ENCODE data around the gene RPS3. TPM values are rescaled to one million over a fixed set of nuclear protein-coding genes. Genes with fewer than 3 reads are reported as not detected.

Gene RPS3
- total and polyA plus RNA-seq, 2 of the 13 experiments (the other 11 are each of a cell fraction or from before 2014, with no cell fraction given) = 2,143 to 3,616 TPM

DNA sequence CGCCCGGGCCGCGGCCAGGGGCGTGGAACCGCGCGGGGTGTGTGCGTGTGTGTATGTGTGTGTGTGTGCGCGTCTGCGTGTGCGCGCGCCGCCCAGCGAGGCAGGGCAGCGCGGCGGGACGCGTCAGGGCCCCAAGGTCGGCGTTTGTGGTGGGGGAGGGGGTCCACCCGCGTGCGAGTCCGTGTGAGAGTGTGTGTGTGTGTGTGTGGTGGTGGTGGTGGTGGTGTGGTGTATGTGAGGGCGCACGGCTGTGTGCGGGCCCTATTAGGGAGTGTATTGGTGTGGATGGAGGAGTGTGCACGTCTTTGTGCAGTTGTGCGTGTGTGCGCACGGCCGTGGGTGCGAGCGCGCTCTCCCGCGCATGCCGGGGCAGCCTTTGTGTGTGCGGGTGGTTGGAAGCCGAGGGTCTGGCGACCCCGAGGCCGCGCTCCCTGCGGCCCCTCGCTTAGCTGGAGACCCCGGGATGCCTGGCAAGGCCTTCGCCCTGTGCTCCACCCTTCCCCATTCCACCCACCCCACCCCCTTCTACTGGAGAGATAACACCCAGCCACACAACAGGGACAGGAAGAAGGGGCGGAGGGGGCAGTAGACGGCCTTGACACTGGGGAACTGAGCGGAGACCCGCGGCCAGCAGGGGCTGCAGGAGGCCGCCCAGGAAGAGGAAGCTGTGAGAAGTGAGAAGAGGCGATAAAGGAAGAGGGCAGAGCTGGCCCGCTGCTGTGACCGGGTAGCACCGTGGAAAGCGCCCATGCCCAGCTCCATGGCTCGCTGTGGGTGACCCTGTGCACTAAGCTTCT is 47.3 kb upstream of the RPS3 start (continued):
- no peak for TF ChIP-seq PAX8 (CRISPR knock-in tag; IDR thresholded peaks at IDR 0.05; ENCODE audit: borderline replicate concordance)
- TF ChIP-seq ZNF510 (CRISPR knock-in tag; IDR thresholded peaks at IDR 0.05; ENCODE audit: low read depth) = 0 out of 2 replicates have a peak, but pooled peaks have one; percentile 35
- TF ChIP-seq, protein P1, sequence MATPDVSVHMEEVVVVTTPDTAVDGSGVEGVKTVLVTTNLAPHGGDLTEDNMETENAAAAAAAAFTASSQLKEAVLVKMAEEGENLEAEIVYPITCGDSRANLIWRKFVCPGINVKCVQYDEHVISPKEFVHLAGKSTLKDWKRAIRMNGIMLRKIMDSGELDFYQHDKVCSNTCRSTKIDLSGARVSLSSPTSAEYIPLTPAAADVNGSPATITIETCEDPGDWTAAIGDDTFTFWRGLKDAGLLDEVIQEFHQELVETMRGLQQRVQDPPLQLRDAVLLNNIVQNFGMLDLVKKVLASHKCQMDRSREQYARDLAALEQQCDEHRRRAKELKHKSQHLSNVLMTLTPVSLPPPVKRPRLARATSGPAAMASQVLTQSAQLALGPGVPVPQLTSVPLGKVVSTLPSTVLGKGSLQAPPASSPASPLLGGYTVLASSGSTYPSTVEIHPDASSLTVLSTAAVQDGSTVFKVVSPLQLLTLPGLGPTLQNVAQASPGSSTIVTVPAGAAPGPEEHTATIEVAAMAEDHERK (CRISPR knock-in tag; IDR thresholded peaks at IDR 0.05; ENCODE audit: low read depth) = no peak
- peak; percentile 94 for TF ChIP-seq ZNF136 (CRISPR knock-in tag; IDR thresholded peaks at IDR 0.05; ENCODE audit: low read depth)
- TF ChIP-seq ZNF354B (CRISPR knock-in tag; IDR thresholded peaks at IDR 0.05) = no peak
- TF ChIP-seq ZNF879 (CRISPR knock-in tag; IDR thresholded peaks at IDR 0.05) = no peak
- TF ChIP-seq RBM22 (optimal IDR thresholded peaks at IDR 0.05; ENCODE audit: low read length) = no peak
- TF ChIP-seq TEAD2 (CRISPR knock-in tag; IDR thresholded peaks at IDR 0.05) = 0 out of 2 replicates have a peak, but pooled peaks have one; percentile 29
- TF ChIP-seq MAF1 (CRISPR knock-in tag; IDR thresholded peaks at IDR 0.05; ENCODE audit: borderline replicate concordance) = 0 out of 2 replicates have a peak, but pooled peaks have one; percentile 50
- TF ChIP-seq RXRB (CRISPR knock-in tag; IDR thresholded peaks at IDR 0.05; ENCODE audit: borderline replicate concordance) = peak; percentile 88
- no peak for TF ChIP-seq NFE2 (CRISPR knock-in tag; IDR thresholded peaks at IDR 0.05)
- TF ChIP-seq, protein P2, sequence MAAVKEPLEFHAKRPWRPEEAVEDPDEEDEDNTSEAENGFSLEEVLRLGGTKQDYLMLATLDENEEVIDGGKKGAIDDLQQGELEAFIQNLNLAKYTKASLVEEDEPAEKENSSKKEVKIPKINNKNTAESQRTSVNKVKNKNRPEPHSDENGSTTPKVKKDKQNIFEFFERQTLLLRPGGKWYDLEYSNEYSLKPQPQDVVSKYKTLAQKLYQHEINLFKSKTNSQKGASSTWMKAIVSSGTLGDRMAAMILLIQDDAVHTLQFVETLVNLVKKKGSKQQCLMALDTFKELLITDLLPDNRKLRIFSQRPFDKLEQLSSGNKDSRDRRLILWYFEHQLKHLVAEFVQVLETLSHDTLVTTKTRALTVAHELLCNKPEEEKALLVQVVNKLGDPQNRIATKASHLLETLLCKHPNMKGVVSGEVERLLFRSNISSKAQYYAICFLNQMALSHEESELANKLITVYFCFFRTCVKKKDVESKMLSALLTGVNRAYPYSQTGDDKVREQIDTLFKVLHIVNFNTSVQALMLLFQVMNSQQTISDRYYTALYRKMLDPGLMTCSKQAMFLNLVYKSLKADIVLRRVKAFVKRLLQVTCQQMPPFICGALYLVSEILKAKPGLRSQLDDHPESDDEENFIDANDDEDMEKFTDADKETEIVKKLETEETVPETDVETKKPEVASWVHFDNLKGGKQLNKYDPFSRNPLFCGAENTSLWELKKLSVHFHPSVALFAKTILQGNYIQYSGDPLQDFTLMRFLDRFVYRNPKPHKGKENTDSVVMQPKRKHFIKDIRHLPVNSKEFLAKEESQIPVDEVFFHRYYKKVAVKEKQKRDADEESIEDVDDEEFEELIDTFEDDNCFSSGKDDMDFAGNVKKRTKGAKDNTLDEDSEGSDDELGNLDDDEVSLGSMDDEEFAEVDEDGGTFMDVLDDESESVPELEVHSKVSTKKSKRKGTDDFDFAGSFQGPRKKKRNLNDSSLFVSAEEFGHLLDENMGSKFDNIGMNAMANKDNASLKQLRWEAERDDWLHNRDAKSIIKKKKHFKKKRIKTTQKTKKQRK (IDR thresholded peaks at IDR 0.05; ENCODE audit: low read length) = no peak
- TF ChIP-seq, protein P3, sequence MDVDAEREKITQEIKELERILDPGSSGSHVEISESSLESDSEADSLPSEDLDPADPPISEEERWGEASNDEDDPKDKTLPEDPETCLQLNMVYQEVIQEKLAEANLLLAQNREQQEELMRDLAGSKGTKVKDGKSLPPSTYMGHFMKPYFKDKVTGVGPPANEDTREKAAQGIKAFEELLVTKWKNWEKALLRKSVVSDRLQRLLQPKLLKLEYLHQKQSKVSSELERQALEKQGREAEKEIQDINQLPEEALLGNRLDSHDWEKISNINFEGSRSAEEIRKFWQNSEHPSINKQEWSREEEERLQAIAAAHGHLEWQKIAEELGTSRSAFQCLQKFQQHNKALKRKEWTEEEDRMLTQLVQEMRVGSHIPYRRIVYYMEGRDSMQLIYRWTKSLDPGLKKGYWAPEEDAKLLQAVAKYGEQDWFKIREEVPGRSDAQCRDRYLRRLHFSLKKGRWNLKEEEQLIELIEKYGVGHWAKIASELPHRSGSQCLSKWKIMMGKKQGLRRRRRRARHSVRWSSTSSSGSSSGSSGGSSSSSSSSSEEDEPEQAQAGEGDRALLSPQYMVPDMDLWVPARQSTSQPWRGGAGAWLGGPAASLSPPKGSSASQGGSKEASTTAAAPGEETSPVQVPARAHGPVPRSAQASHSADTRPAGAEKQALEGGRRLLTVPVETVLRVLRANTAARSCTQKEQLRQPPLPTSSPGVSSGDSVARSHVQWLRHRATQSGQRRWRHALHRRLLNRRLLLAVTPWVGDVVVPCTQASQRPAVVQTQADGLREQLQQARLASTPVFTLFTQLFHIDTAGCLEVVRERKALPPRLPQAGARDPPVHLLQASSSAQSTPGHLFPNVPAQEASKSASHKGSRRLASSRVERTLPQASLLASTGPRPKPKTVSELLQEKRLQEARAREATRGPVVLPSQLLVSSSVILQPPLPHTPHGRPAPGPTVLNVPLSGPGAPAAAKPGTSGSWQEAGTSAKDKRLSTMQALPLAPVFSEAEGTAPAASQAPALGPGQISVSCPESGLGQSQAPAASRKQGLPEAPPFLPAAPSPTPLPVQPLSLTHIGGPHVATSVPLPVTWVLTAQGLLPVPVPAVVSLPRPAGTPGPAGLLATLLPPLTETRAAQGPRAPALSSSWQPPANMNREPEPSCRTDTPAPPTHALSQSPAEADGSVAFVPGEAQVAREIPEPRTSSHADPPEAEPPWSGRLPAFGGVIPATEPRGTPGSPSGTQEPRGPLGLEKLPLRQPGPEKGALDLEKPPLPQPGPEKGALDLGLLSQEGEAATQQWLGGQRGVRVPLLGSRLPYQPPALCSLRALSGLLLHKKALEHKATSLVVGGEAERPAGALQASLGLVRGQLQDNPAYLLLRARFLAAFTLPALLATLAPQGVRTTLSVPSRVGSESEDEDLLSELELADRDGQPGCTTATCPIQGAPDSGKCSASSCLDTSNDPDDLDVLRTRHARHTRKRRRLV (CRISPR knock-in tag; IDR thresholded peaks at IDR 0.05) = no peak
- peak; percentile 57; the same call in 1 of the 2 replicates for TF ChIP-seq RAD21 (CRISPR knock-in tag; IDR thresholded peaks at IDR 0.05)
- TF ChIP-seq NFRKB (IDR thresholded peaks at IDR 0.05) = no peak
- TF ChIP-seq ZNF629 (CRISPR knock-in tag; conservative IDR thresholded peaks at IDR 0.05) = no peak
- peak; percentile 84 for TF ChIP-seq ZNF746 (CRISPR knock-in tag; IDR thresholded peaks at IDR 0.05)
- TF ChIP-seq NFYC (CRISPR knock-in tag; IDR thresholded peaks at IDR 0.05) = 0 out of 2 replicates have a peak, but pooled peaks have one; percentile 25
- TF ChIP-seq MED13 (CRISPR knock-in tag; IDR thresholded peaks at IDR 0.05) = peak; percentile 59; the same call in 1 of the 2 replicates
- no peak for TF ChIP-seq ZNF550 (CRISPR knock-in tag; IDR thresholded peaks at IDR 0.05; ENCODE audit: borderline replicate concordance)

Data from HepG2 (cell line).